Activated naive CD8-positive, alpha-beta T cell treated with anti-CD3 and anti-CD28 coated beads for 36 hours (primary cell): ENCODE results near the gene WDR70. TPM values are rescaled to one million over a fixed set of nuclear protein-coding genes. Genes with fewer than 3 reads are reported as not detected.

ENCODE experiments used
- DNase-seq: peaks from one replicate; pipeline ENCODE4 v3.0.0; 2021
- H3K27ac Mint-ChIP-seq: one replicate; pipeline ENCODE4 v1.8.0; 2022; ENCODE audit warnings: mild to moderate bottlenecking, moderate library complexity, mixed read lengths
- H3K27me3 Mint-ChIP-seq: one replicate; pipeline ENCODE4 v1.8.0; 2022; ENCODE audit warnings: mild to moderate bottlenecking, mixed read lengths
- H3K36me3 Mint-ChIP-seq: one replicate; pipeline ENCODE4 v1.8.0; 2021; ENCODE audit warnings: mild to moderate bottlenecking, mixed read lengths
- H3K4me1 Mint-ChIP-seq: one replicate; pipeline ENCODE4 v1.8.0; 2021; ENCODE audit warnings: mixed read lengths
- H3K4me3 Mint-ChIP-seq: one replicate; pipeline ENCODE4 v1.8.0; 2022; ENCODE audit warnings: mild to moderate bottlenecking, moderate library complexity, mixed read lengths
- H3K9me3 Mint-ChIP-seq: one replicate; pipeline ENCODE4 v1.8.0; 2022; ENCODE audit warnings: mixed read lengths
- total RNA-seq, 2 experiments: library from RNA; stranded (reverse); gene quantifications; one replicate each; pipeline ENCODE4 v1.2.3, GENCODE V29; 2021

Gene WDR70
- total RNA-seq, 2 experiments from 2014 or later = 36.2 to 36.8 TPM

GRCh38 chr5:37712750-37713149 is 333.6 kb downstream of the WDR70 start:
- DNase-seq = no peak
- Mint-ChIP-seq H3K9me3 (no peaks in the 10 kb centered on the region), H3K27ac (no peak overlapping the region), H3K4me1 (peaks cover 4% of the 10 kb centered on the region), H3K27me3 (no peaks in the 10 kb centered on the region), H3K4me3 (no peak overlapping the region), H3K36me3 (peaks cover 9% of the 10 kb centered on the region)

GRCh38 chr5:37714756-37715155 is 335.6 kb downstream of the WDR70 start:
- no peak for DNase-seq
- no peak overlapping the region for H3K4me3 Mint-ChIP-seq
- no peaks in the 10 kb centered on the region for H3K27me3 Mint-ChIP-seq
- H3K27ac Mint-ChIP-seq = no peak overlapping the region
- peaks cover 13% of the 10 kb centered on the region for H3K36me3 Mint-ChIP-seq
- no peaks in the 10 kb centered on the region for H3K9me3 Mint-ChIP-seq
- peaks cover 4% of the 10 kb centered on the region for H3K4me1 Mint-ChIP-seq

GRCh38 chr5:37715361-37715760 is 336.2 kb downstream of the WDR70 start:
- H3K9me3 Mint-ChIP-seq = no peaks in the 10 kb centered on the region
- no peak for DNase-seq
- no peaks in the 10 kb centered on the region for H3K27me3 Mint-ChIP-seq
- peaks cover 5% of the 10 kb centered on the region for H3K4me1 Mint-ChIP-seq
- H3K4me3 Mint-ChIP-seq = no peak overlapping the region
- no peak overlapping the region for H3K27ac Mint-ChIP-seq
- H3K36me3 Mint-ChIP-seq = peaks cover 16% of the 10 kb centered on the region

- peaks cover 20% of the 10 kb centered on the region for H3K36me3 Mint-ChIP-seq
- no peak overlapping the region for H3K4me3 Mint-ChIP-seq
- no peaks in the 10 kb centered on the region for H3K9me3 Mint-ChIP-seq
- H3K4me1 Mint-ChIP-seq = peaks cover 5% of the 10 kb centered on the region
- no peaks in the 10 kb centered on the region for H3K27me3 Mint-ChIP-seq
- DNase-seq = no peak
- no peak overlapping the region for H3K27ac Mint-ChIP-seq
Observed at GRCh38 chr5:37715992-37716391, 336.9 kb downstream of the WDR70 start.

- no peak overlapping the region for H3K4me3 Mint-ChIP-seq
- peaks cover 8% of the 10 kb centered on the region for H3K4me1 Mint-ChIP-seq
- H3K27ac Mint-ChIP-seq = no peak overlapping the region
- no peak for DNase-seq
- peaks cover 20% of the 10 kb centered on the region for H3K36me3 Mint-ChIP-seq
- no peaks in the 10 kb centered on the region for H3K27me3 Mint-ChIP-seq
- no peaks in the 10 kb centered on the region for H3K9me3 Mint-ChIP-seq
Observed at GRCh38 chr5:37716405-37716804, 337.3 kb downstream of the WDR70 start.

- Mint-ChIP-seq H3K4me3 (no peak overlapping the region), H3K9me3 (no peaks in the 10 kb centered on the region), H3K36me3 (peaks cover 21% of the 10 kb centered on the region), H3K27ac (no peak overlapping the region), H3K4me1 (peaks cover 12% of the 10 kb centered on the region), H3K27me3 (no peaks in the 10 kb centered on the region)
- no peak for DNase-seq
Observed at GRCh38 chr5:37717276-37717612, 338.1 kb downstream of the WDR70 start.

GRCh38 chr5:37717613-37718431 is 338.7 kb downstream of the WDR70 start:
- no peaks in the 10 kb centered on the region for H3K27me3 Mint-ChIP-seq
- peaks cover 24% of the 10 kb centered on the region for H3K36me3 Mint-ChIP-seq
- peaks cover 17% of the 10 kb centered on the region for H3K4me1 Mint-ChIP-seq
- no peak overlapping the region for H3K4me3 Mint-ChIP-seq
- no peak for DNase-seq
- H3K27ac Mint-ChIP-seq = no peak overlapping the region
- H3K9me3 Mint-ChIP-seq = no peaks in the 10 kb centered on the region

- H3K9me3 Mint-ChIP-seq = no peaks in the 10 kb centered on the region
- no peak overlapping the region for H3K4me3 Mint-ChIP-seq
- no peak overlapping the region for H3K27ac Mint-ChIP-seq
- H3K36me3 Mint-ChIP-seq = peaks cover 26% of the 10 kb centered on the region
- H3K27me3 Mint-ChIP-seq = no peaks in the 10 kb centered on the region
- H3K4me1 Mint-ChIP-seq = peaks cover 25% of the 10 kb centered on the region
- DNase-seq = no peak
Observed at GRCh38 chr5:37720550-37720952, 341.4 kb downstream of the WDR70 start.

GRCh38 chr5:37721447-37721871 is 342.3 kb downstream of the WDR70 start:
- DNase-seq = peak; percentile 19
- no peaks in the 10 kb centered on the region for H3K27me3 Mint-ChIP-seq
- H3K36me3 Mint-ChIP-seq = peaks cover 27% of the 10 kb centered on the region
- no peak overlapping the region for H3K4me3 Mint-ChIP-seq
- no peaks in the 10 kb centered on the region for H3K9me3 Mint-ChIP-seq
- peak overlapping the region; percentile 75 for H3K27ac Mint-ChIP-seq
- peaks cover 25% of the 10 kb centered on the region for H3K4me1 Mint-ChIP-seq

- peak; percentile 37 for DNase-seq
- peak overlapping the region; percentile 42 for H3K4me3 Mint-ChIP-seq
Observed at GRCh38 chr5:37722236-37723161, 343.4 kb downstream of the WDR70 start.

GRCh38 chr5:37723162-37723961 is 344.2 kb downstream of the WDR70 start:
- no peaks in the 10 kb centered on the region for H3K27me3 Mint-ChIP-seq
- peaks cover 25% of the 10 kb centered on the region for H3K4me1 Mint-ChIP-seq
- H3K9me3 Mint-ChIP-seq = no peaks in the 10 kb centered on the region
- peak overlapping the region; percentile 86 for H3K27ac Mint-ChIP-seq
- peaks cover 31% of the 10 kb centered on the region for H3K36me3 Mint-ChIP-seq
- peak; percentile 4 for DNase-seq
- no peak overlapping the region for H3K4me3 Mint-ChIP-seq

More at GRCh38 chr5:37722236-37723161, 343.4 kb downstream of the WDR70 start:
- H3K9me3 Mint-ChIP-seq = no peaks in the 10 kb centered on the region
- H3K36me3 Mint-ChIP-seq = peaks cover 29% of the 10 kb centered on the region
- H3K27ac Mint-ChIP-seq = peak overlapping the region; percentile 86
- no peaks in the 10 kb centered on the region for H3K27me3 Mint-ChIP-seq
- H3K4me1 Mint-ChIP-seq = peaks cover 25% of the 10 kb centered on the region

GRCh38 chr5:37724395-37725125 is 345.4 kb downstream of the WDR70 start:
- Mint-ChIP-seq H3K36me3 (peaks cover 38% of the 10 kb centered on the region), H3K4me3 (no peak overlapping the region), H3K27ac (no peak overlapping the region), H3K9me3 (no peaks in the 10 kb centered on the region), H3K4me1 (peaks cover 25% of the 10 kb centered on the region), H3K27me3 (no peaks in the 10 kb centered on the region)
- DNase-seq = no peak

- Mint-ChIP-seq H3K4me1 (peaks cover 24% of the 10 kb centered on the region), H3K27ac (no peak overlapping the region), H3K27me3 (no peaks in the 10 kb centered on the region), H3K4me3 (no peak overlapping the region), H3K9me3 (no peaks in the 10 kb centered on the region), H3K36me3 (peaks cover 39% of the 10 kb centered on the region)
- no peak for DNase-seq
Observed at GRCh38 chr5:37725185-37725584, 346.1 kb downstream of the WDR70 start.

- Mint-ChIP-seq H3K27me3 (no peaks in the 10 kb centered on the region), H3K4me3 (no peak overlapping the region), H3K9me3 (no peaks in the 10 kb centered on the region), H3K36me3 (peaks cover 39% of the 10 kb centered on the region), H3K27ac (no peak overlapping the region), H3K4me1 (peaks cover 13% of the 10 kb centered on the region)
- DNase-seq = no peak
Observed at GRCh38 chr5:37727238-37727637, 348.1 kb downstream of the WDR70 start.
